ENCODE data around the gene GREB1. TPM values are rescaled to one million over a fixed set of nuclear protein-coding genes. Genes with fewer than 3 reads are reported as not detected.

The GREB1 gene
- total RNA-seq, 1 donor from 2014 or later, result 143 TPM

GRCh38 chr2:11499081-11499743, 34.6 kb upstream of the GREB1 start:
- Mint-ChIP-seq H3K27me3 (ENCODE audit: low read depth) (no peaks in the 10 kb centered on the region), H3K36me3 (ENCODE audit: low read depth) (peaks cover 16% of the 10 kb centered on the region), H3K27ac (ENCODE audit: unreplicated experiment) (peak overlapping the region; percentile 96), H3K4me1 (peaks cover 76% of the 10 kb centered on the region), H3K9me3 (peaks cover 8% of the 10 kb centered on the region), H3K4me3 (peak overlapping the region; percentile 82)
- peak; percentile 61 for DNase-seq (ENCODE audit: low read depth, low spot score)
- no peak for TF ChIP-seq CTCF (conservative IDR thresholded peaks at IDR 0.05)

- peaks cover 67% of the 10 kb centered on the region for H3K4me1 Mint-ChIP-seq
- H3K27ac Mint-ChIP-seq (ENCODE audit: unreplicated experiment), result no peak overlapping the region
- H3K9me3 Mint-ChIP-seq, result peaks cover 8% of the 10 kb centered on the region
- TF ChIP-seq CTCF (conservative IDR thresholded peaks at IDR 0.05), result no peak
- no peak overlapping the region for H3K4me3 Mint-ChIP-seq
- no peaks in the 10 kb centered on the region for H3K27me3 Mint-ChIP-seq (ENCODE audit: low read depth)
- H3K36me3 Mint-ChIP-seq (ENCODE audit: low read depth), result peaks cover 16% of the 10 kb centered on the region
- no peak for DNase-seq (ENCODE audit: low read depth, low spot score)
Measured at GRCh38 chr2:11500702-11501303, 33.0 kb upstream of the GREB1 start.

- no peak overlapping the region for H3K4me3 Mint-ChIP-seq
- no peaks in the 10 kb centered on the region for H3K27me3 Mint-ChIP-seq (ENCODE audit: low read depth)
- no peak overlapping the region for H3K27ac Mint-ChIP-seq (ENCODE audit: unreplicated experiment)
- TF ChIP-seq CTCF (conservative IDR thresholded peaks at IDR 0.05), result no peak
- peaks cover 58% of the 10 kb centered on the region for H3K4me1 Mint-ChIP-seq
- DNase-seq (ENCODE audit: low read depth, low spot score), result no peak
- peaks cover 8% of the 10 kb centered on the region for H3K9me3 Mint-ChIP-seq
- peaks cover 16% of the 10 kb centered on the region for H3K36me3 Mint-ChIP-seq (ENCODE audit: low read depth)
Measured at GRCh38 chr2:11502740-11503292, 31.0 kb upstream of the GREB1 start.

- H3K9me3 Mint-ChIP-seq, result peaks cover 8% of the 10 kb centered on the region
- H3K27me3 Mint-ChIP-seq (ENCODE audit: low read depth), result no peaks in the 10 kb centered on the region
- no peak overlapping the region for H3K4me3 Mint-ChIP-seq
- H3K4me1 Mint-ChIP-seq, result peaks cover 58% of the 10 kb centered on the region
- TF ChIP-seq CTCF (conservative IDR thresholded peaks at IDR 0.05), result no peak
- H3K36me3 Mint-ChIP-seq (ENCODE audit: low read depth), result peaks cover 18% of the 10 kb centered on the region
- no peak overlapping the region for H3K27ac Mint-ChIP-seq (ENCODE audit: unreplicated experiment)
- no peak for DNase-seq (ENCODE audit: low read depth, low spot score)
Measured at GRCh38 chr2:11503354-11503927, 30.4 kb upstream of the GREB1 start.

GRCh38 chr2:11505652-11506610, 27.9 kb upstream of the GREB1 start:
- Mint-ChIP-seq H3K27me3 (ENCODE audit: low read depth) (no peaks in the 10 kb centered on the region), H3K4me1 (peaks cover 49% of the 10 kb centered on the region), H3K36me3 (ENCODE audit: low read depth) (peaks cover 18% of the 10 kb centered on the region), H3K4me3 (no peak overlapping the region), H3K27ac (ENCODE audit: unreplicated experiment) (no peak overlapping the region), H3K9me3 (peaks cover 8% of the 10 kb centered on the region)
- DNase-seq (ENCODE audit: low read depth, low spot score), result no peak
- no peak for TF ChIP-seq CTCF (conservative IDR thresholded peaks at IDR 0.05)

All from neural crest cell (in vitro differentiated cells).